ENCODE measurements around the gene RERG.

The RERG gene

DNA sequence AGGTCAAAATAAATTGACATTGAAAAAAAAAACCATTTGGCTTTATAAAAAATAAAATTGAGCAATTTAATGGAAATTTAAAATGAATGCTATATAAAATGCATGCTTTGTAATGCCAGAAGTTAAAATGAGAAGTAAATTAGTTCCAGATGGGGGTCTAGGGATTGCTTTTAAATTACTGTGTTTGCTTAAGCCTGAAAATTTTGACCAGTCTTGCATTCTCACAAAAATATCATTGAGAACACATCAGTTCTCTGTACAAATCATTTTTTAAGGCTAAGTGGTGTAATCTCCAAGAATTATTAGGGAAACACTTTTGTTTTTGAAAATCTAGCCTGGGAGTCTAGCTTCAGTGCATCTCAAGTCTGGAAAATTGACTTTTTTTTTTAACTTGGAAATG is 90.7 kb downstream of the RERG start:
- DNase-seq = no peak

DNA sequence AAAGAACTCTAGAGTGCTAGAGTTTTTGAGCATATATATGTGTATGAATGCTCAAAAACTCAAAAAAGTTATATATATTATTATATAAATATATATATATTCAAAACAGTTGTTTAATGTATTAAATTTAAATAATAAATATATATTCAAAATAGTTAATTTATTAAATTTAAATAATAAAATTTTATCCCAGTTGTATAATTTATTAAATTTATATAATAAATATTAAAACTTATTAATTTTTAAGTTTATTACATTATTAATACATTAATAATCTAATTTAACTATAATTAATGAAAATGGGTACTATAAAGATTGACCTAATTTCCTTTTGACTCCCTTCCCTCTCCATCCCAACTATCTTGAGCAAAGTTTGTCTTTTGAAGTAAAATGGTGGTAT is 97.8 kb downstream of the RERG start:
- DNase-seq = no peak

DNA sequence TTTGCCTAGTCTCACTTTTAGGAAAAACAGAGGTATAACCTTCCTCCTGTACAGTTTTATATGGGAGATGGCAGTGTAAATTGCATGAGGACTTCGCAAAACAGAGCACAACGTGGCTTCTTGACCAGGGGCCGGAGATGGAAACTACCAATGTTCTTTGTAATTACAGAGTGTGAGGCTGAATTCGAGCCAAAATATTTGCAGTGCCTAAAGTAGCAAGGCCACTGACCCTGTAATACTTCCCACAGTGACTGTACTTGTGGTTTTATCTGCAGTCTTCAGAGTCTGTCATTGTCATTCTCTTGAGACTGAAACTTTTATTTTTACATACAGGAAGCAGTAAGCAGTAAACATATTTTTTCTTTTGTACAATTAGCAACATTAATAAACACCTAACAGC is 98.9 kb downstream of the RERG start:
- peak; percentile 70 for DNase-seq

DNA sequence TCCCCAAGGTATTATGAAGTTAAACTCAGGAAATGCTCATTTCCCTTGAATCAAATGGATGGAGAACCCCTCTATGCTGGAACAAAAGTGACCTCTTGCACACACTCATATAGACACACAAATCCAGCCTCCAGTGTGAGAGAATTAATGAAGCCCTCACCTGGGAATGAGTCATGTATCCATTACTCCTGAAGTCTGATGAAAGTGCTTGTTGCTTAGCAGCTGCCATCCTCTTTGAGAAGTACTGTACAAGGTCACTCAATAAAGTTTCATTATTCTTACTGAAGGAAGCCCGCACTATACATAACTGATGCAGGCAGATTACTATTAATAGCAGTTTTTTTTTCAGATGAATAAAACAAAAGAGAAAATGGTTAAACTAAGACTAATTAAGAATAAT is 102.3 kb downstream of the RERG start:
- no peak for DNase-seq

DNA sequence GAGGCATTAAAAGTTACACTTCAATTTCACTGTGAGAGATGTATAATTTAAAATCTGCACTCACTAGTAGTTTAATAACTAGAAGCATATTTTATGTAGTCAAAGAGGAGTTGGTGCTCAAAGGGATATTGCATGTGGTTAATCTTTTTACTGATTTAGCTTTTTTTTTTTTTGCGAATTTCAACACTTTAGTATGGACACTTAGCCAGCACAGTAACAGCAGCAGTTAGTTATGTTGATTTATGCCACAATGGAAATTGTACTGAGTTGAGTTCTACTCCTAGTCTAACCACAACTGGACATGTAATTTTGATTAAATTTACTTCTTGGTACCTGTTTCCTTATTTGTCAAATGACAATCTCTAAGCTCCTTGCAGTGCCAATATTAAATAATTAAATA is 104.2 kb downstream of the RERG start:
- DNase-seq = no peak

- DNase-seq = no peak
Observed at GRCh38 chr12:15116086-15116485, 105.1 kb downstream of the RERG start.

GRCh38 chr12:15115434-15115833 is 105.8 kb downstream of the RERG start:
- DNase-seq = no peak

GRCh38 chr12:15114501-15114900 is 106.7 kb downstream of the RERG start:
- DNase-seq = no peak

- DNase-seq = peak; percentile 31
Observed at GRCh38 chr12:15092826-15093225, 128.4 kb downstream of the RERG start.

- no peak for DNase-seq
Observed at GRCh38 chr12:15090441-15090840, 130.8 kb downstream of the RERG start.

DNA sequence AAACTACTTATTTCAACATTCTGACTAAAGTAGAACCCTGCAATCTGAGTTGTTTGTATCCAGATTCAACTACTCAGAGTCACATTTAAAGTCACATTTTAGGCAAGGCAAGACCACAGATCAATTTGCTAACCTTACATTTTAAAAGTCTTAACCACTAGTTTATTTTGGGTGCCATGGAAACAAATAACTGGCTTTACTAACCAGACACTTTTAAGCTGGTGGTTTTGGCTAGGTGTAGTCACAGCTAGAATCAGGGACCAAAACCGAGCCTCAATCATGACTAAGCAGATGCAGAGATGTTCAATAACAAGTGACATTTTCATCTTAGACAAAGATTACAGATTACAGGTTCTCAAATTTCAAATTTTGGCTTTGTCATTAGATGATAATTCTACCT is 133.1 kb downstream of the RERG start:
- DNase-seq = no peak

GRCh38 chr12:15077751-15078150 is 143.5 kb downstream of the RERG start:
- DNase-seq = peak; percentile 20

DNA sequence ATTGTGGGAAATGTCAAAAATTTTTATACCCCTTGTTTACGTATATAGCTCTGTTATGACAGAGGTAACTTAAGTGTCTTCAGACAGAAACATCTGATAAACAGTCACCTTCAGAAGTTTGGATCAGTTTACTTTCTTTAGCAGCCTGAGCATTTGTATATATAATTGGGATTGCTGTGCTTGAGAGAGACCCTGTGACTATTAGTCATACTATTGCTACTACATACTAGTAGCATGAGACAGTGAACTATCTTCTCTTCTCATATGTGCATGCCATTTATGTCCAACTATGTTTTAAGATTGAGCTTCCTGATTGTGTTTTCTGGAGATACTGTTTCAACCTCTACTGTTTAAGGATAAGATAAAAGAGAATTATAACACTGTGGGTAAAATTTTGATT is 146.9 kb downstream of the RERG start:
- no peak for DNase-seq

DNA sequence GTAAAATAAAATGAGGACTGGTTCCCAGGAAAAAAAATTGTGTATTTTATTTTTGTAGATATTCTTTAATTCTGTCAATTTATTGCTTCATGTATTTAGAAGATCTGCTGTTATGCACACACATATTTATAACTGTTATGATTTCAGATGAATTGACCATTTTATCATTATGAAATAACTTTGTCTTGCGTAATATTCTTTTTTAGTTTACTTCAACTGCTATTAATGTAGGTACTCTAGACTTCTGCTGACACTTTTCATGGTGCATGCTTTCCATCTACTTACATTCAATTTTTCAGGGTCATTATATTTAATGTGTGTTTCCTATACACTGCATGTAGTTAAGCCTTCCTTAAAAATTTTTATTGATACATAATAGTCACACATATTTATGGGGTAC is 162.1 kb downstream of the RERG start:
- no peak for DNase-seq

Data from OCI-M1 (cell line).